BE2C (cell line): Measurements from ENCODE around the gene CACNG8. TPM values are rescaled to one million over a fixed set of nuclear protein-coding genes. Genes with fewer than 3 reads are reported as not detected.

ENCODE experiments used
- DNase-seq: peaks from one replicate; pipeline ENCODE4 v3.0.0-alpha.2; 2020
- H3K27me3 ChIP-seq: fragments of 250-450 bp; sonication (Bioruptor Pico); 2 replicates; pipeline ENCODE4 v1.5.1; 2020; ENCODE audit warnings: mild to moderate bottlenecking
- H3K36me3 ChIP-seq: fragments of 250-450 bp; sonication (Bioruptor Pico); 2 replicates; pipeline ENCODE4 v1.5.1; 2020; ENCODE audit warnings: mild to moderate bottlenecking
- H3K4me1 ChIP-seq: fragments of 250-450 bp; sonication (Bioruptor Pico); 2 replicates; pipeline ENCODE4 v1.5.1; 2020
- H3K4me3 ChIP-seq: 2 replicates; pipeline ENCODE4 v1.5.1; 2011; ENCODE audit warnings: low read depth, low read length
- H3K9me3 ChIP-seq: fragments of 250-450 bp; sonication (Bioruptor Pico); 2 replicates; pipeline ENCODE4 v1.5.1; 2020
- CTCF ChIP-seq: IDR thresholded peaks from 2 replicates; pipeline ENCODE4 v1.5.1; 2012; ENCODE audit warnings: mild to moderate bottlenecking, low read depth, low read length
- polyA plus RNA-seq: library from polyadenylated mRNA; unstranded; fragments of >200 nt; gene quantifications from one replicate; pipeline ENCODE4 v1.2.1, GENCODE V29; 2012; ENCODE audit warnings: low read depth, missing spikeins; ENCODE audit not compliant: insufficient read length, insufficient read depth

Gene CACNG8
- 0.88 TPM for polyA plus RNA-seq

DNA sequence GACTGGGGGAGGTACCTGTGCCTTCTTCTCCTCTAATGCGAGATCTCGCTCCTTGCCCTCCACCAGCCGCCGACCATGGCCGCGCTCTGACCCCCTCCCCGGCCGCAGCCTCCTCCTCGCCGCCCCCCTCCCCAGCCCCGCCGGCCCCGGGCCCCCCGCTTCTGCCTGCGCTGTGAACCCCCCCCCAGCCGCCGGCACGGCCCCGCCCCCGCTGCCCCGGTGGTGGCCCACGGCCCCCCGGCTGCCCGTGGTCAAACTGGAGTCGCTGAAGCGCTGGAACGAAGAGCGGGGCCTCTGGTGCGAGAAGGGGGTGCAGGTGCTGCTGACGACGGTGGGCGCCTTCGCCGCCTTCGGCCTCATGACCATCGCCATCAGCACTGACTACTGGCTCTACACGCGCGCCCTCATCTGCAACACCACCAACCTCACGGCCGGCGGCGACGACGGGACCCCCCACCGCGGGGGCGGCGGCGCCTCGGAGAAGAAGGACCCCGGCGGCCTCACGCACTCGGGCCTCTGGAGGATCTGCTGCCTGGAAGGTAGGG lies at the start of gene CACNG8:
Gene CACNG8, plus strand, starts transcription at position 51 of the 545 bp plus-strand sequence.
- no peaks in the 10 kb centered on the region for H3K9me3 ChIP-seq
- peaks cover 33% of the 10 kb centered on the region for H3K27me3 ChIP-seq
- TF ChIP-seq CTCF, result no peak
- H3K4me3 ChIP-seq, result no peak within 1 kb of the TSS
- no peak for DNase-seq
- no peaks in the 10 kb centered on the region for H3K4me1 ChIP-seq
- no peaks in the 10 kb centered on the region for H3K36me3 ChIP-seq

DNA sequence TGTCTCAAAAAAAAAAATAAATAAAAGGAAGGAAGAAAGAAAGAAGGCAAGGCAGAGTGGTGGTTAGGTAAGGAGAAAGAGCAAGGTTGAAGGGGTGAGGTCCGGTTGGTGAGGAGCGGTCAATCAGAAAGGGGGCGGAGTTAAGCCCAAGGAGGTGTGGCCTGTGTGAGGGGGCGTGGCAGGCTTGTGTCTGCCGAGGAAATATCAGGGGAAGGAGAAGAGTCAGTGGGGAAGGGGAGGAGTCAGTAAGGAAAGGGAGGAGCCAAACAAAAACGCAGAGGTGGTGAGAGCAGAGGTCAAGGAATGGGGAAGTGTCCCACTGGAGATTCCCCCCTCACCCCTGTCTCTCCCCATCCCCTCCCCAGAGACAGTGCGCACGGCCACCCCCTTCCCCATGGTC lies 47.7 kb upstream of the CACNG8 start:
- no peak for TF ChIP-seq CTCF
- no peaks in the 10 kb centered on the region for H3K4me1 ChIP-seq
- peaks cover 15% of the 10 kb centered on the region for H3K27me3 ChIP-seq
- no peaks in the 10 kb centered on the region for H3K36me3 ChIP-seq
- DNase-seq, result no peak
- no peak overlapping the region for H3K4me3 ChIP-seq
- no peaks in the 10 kb centered on the region for H3K9me3 ChIP-seq

- no peak for DNase-seq
- H3K27me3 ChIP-seq, result peaks cover 5% of the 10 kb centered on the region
- H3K36me3 ChIP-seq, result no peaks in the 10 kb centered on the region
- no peak for TF ChIP-seq CTCF
- H3K4me1 ChIP-seq, result no peaks in the 10 kb centered on the region
- H3K9me3 ChIP-seq, result no peaks in the 10 kb centered on the region
- no peak overlapping the region for H3K4me3 ChIP-seq
These were observed 46.7 kb upstream of the CACNG8 start for GRCh38 chr19:53916004-53916403.

- no peak for TF ChIP-seq CTCF
- H3K4me1 ChIP-seq, result no peaks in the 10 kb centered on the region
- H3K4me3 ChIP-seq, result no peak overlapping the region
These were observed 45.4 kb upstream of the CACNG8 start for GRCh38 chr19:53917356-53917755.

DNA sequence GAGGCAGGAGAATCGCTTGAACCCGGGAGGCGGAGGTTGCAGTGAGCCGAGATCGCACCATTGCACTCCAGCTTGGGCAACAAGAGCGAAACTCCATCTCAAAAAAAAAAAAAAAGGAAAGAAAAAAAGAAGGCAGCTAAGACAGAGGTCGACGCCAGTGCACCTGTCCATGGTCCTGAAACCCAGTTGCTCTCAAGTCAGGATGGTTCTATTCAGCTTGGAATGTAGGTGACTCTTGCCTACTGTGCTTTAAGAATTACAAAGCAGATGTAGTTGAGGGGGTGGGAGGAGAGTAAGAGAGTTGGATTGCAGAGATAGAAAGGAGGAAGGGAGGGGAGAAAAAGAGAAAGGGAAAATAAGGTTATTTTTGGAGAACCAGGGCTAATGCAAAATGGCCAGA lies 35.0 kb upstream of the CACNG8 start:
- DNase-seq, result no peak

More at GRCh38 chr19:53917356-53917755, 45.4 kb upstream of the CACNG8 start:
- Histone ChIP-seq H3K36me3 (no peaks in the 10 kb centered on the region), H3K9me3 (no peaks in the 10 kb centered on the region), H3K27me3 (no peaks in the 10 kb centered on the region)
- no peak for DNase-seq

More for the DNA sequence above, 35.0 kb upstream of the CACNG8 start:
- TF ChIP-seq CTCF, result no peak
- H3K27me3 ChIP-seq, result no peaks in the 10 kb centered on the region
- no peak overlapping the region for H3K4me3 ChIP-seq
- H3K36me3 ChIP-seq, result no peaks in the 10 kb centered on the region
- H3K4me1 ChIP-seq, result no peaks in the 10 kb centered on the region
- H3K9me3 ChIP-seq, result no peaks in the 10 kb centered on the region
